IMR-90 (cell line): ENCODE data around the gene EMCN. TPM values are rescaled to one million over a fixed set of nuclear protein-coding genes. Genes with fewer than 3 reads are reported as not detected.

ENCODE experiments used
- ATAC-seq: fragments of 200-7000 bp; cut with Tn5 transposase; 2 replicates; pipeline ENCODE4 v1.9.1; 2020; ENCODE audit warnings: low read depth, mild to moderate bottlenecking, moderate library complexity
- BruUV-seq: library from RNA; stranded (reverse); fragments of 400-500 nt; replicated peaks from 2 replicates; lab custom pipeline; 2021; lab: Mats Ljungman, UMichigan
- CTCF ChIA-PET: fragments of 300-600 bp; formaldehyde crosslinking; extraction: SDS; loops from one replicate; lab custom pipeline; 2021; ENCODE audit warnings: antibody characterized with exemption; lab: Yijun Ruan, JAX
- POLR2A ChIA-PET: fragments of 300-600 bp; sonication (Branson Sonifier 250); formaldehyde crosslinking; loops from one replicate; lab custom pipeline; 2022; ENCODE audit warnings: antibody characterized with exemption; ENCODE audit not compliant: unreplicated experiment; lab: Charles Lee
- DNase-seq: peaks from one replicate; pipeline ENCODE4 v3.0.0; 2013
- H2AFZ ChIP-seq: replicated peaks from 2 replicates; pipeline ENCODE3; 2013; ENCODE audit warnings: low read length, mild to moderate bottlenecking; ENCODE audit not compliant: poor library complexity
- H2AK5ac ChIP-seq: 2 replicates; pipeline ENCODE4 v1.6.1; 2013; ENCODE audit warnings: low read depth, low read length, inconsistent platforms
- H2AK9ac ChIP-seq: replicated peaks from 2 replicates; pipeline ENCODE3; 2013; ENCODE audit warnings: mild to moderate bottlenecking, low read depth, low read length, moderate library complexity; ENCODE audit not compliant: poor library complexity
- H2BK120ac ChIP-seq: 2 replicates; pipeline ENCODE4 v1.6.1; 2013; ENCODE audit warnings: low read depth, low read length, inconsistent platforms
- H2BK15ac ChIP-seq: 3 replicates; pipeline ENCODE4 v1.6.1; 2013; ENCODE audit warnings: low read depth, low read length, inconsistent platforms
- H2BK20ac ChIP-seq: 2 replicates; pipeline ENCODE4 v1.6.1; 2013; ENCODE audit warnings: low read depth, mild to moderate bottlenecking, inconsistent platforms, low read length, moderate library complexity
- H2BK5ac ChIP-seq: 2 replicates; pipeline ENCODE4 v1.6.1; 2013; ENCODE audit warnings: mild to moderate bottlenecking, low read depth, low read length, inconsistent platforms; ENCODE audit not compliant: poor library complexity, severe bottlenecking
- H3K14ac ChIP-seq: replicated peaks from 2 replicates; pipeline ENCODE4 v1.6.1; 2013; ENCODE audit warnings: low read depth, low read length, inconsistent platforms
- H3K18ac ChIP-seq: 2 replicates; pipeline ENCODE4 v1.6.1; 2013; ENCODE audit warnings: low read depth, low read length, control low read depth
- H3K23ac ChIP-seq: 2 replicates; pipeline ENCODE4 v1.6.1; 2013; ENCODE audit warnings: low read depth, low read length, inconsistent platforms
- H3K27ac ChIP-seq: 2 replicates; pipeline ENCODE4 v1.5.1; 2013; ENCODE audit warnings: mild to moderate bottlenecking, control low read depth, low read length; ENCODE audit not compliant: insufficient read depth
- H3K27me3 ChIP-seq: 2 replicates; pipeline ENCODE4 v1.6.1; 2013; ENCODE audit warnings: low read length; ENCODE audit not compliant: control insufficient read depth, insufficient read depth
- H3K36me3 ChIP-seq: 2 replicates; pipeline ENCODE4 v1.6.1; 2013; ENCODE audit warnings: low read length, mixed read lengths; ENCODE audit not compliant: control insufficient read depth, insufficient read depth
- H3K4ac ChIP-seq: 2 replicates; pipeline ENCODE4 v1.6.1; 2013; ENCODE audit warnings: low read depth, low read length, inconsistent platforms
- H3K4me1 ChIP-seq: 2 replicates; pipeline ENCODE4 v1.6.1; 2013; ENCODE audit warnings: low read length, mixed read lengths; ENCODE audit not compliant: control insufficient read depth, insufficient read depth
- H3K4me2 ChIP-seq: 2 replicates; pipeline ENCODE4 v1.6.1; 2013; ENCODE audit warnings: low read depth, mild to moderate bottlenecking, control low read depth, low read length, moderate library complexity
- H3K4me3 ChIP-seq: 2 replicates; pipeline ENCODE4 v1.5.1; 2013; ENCODE audit warnings: low read depth, mild to moderate bottlenecking, control low read depth, low read length, moderate library complexity; ENCODE audit not compliant: insufficient read depth
- H3K56ac ChIP-seq: 2 replicates; pipeline ENCODE4 v1.6.1; 2013; ENCODE audit warnings: low read length, inconsistent platforms; ENCODE audit not compliant: insufficient read depth; ENCODE audit errors: extremely low read depth
- H3K79me1 ChIP-seq, 2 experiments: 2 replicates each; pipeline ENCODE4 v1.6.1; 2013; ENCODE audit warnings: low read length in 2 of 2, inconsistent platforms in 1 of 2, low read depth in 1 of 2
- H3K9ac ChIP-seq: 2 replicates; pipeline ENCODE4 v1.6.1; 2013; ENCODE audit warnings: low read depth, low read length, control low read depth
- H3K9me1 ChIP-seq: 2 replicates; pipeline ENCODE4 v1.6.1; 2013; ENCODE audit warnings: low read length, inconsistent platforms; ENCODE audit not compliant: insufficient read depth
- H3K9me3 ChIP-seq: 2 replicates; pipeline ENCODE4 v1.6.1; 2013; ENCODE audit warnings: low read length; ENCODE audit not compliant: control insufficient read depth, insufficient read depth
- H4K20me1 ChIP-seq: 2 replicates; pipeline ENCODE4 v1.6.1; 2013; ENCODE audit warnings: low read length, inconsistent platforms; ENCODE audit not compliant: insufficient read depth
- H4K5ac ChIP-seq: 2 replicates; pipeline ENCODE4 v1.6.1; 2013; ENCODE audit warnings: mild to moderate bottlenecking, low read depth, low read length, control low read depth
- H4K8ac ChIP-seq, 2 experiments: 2 replicates each; pipeline ENCODE4 v1.6.1; 2013; ENCODE audit warnings: low read depth in 2 of 2, low read length in 2 of 2, control low read depth in 1 of 2, inconsistent platforms in 1 of 2
- H4K91ac ChIP-seq: 2 replicates; pipeline ENCODE4 v1.6.1; 2013; ENCODE audit warnings: low read depth, low read length, inconsistent platforms; ENCODE audit not compliant: insufficient read depth
- MAZ ChIP-seq: IDR thresholded peaks from 2 replicates; pipeline ENCODE4 v1.6.1; 2012; ENCODE audit warnings: low read depth, mild to moderate bottlenecking, low read length, improper control_type of control experiment, moderate library complexity, borderline replicate concordance
- WGBS, 2 experiments: methylation state at CpG; one replicate each; pipeline versions ENCODE4 v1.1.5 to v1.1.7; 2013; ENCODE audit warnings: missing lambda C conversion rate in 2 of 2; ENCODE audit not compliant: insufficient read length in 1 of 2; ENCODE audit errors: extremely low coverage in 2 of 2; 5-methylcytosine and 5-hydroxymethylcytosine counted together
- dilution Hi-C: fragments of 300-500 bp; cut with HindIII; formaldehyde crosslinking; loops from one replicate; pipeline ENCODE4 v1.14.3; 2018; ENCODE audit warnings: low sequenced_read_pairs; ENCODE audit not compliant: unreplicated experiment
- in situ Hi-C: fragments of 300-500 bp; cut with MboI; formaldehyde crosslinking; loops from 3 replicates; pipeline ENCODE4 v1.14.3; 2019; ENCODE audit warnings: low sequenced_read_pairs, inconsistent platforms, mixed read lengths
- intact Hi-C: fragments of 100-400 bp; cut with micrococcal nuclease; formaldehyde crosslinking; loops from 2 replicates; pipeline ENCODE4 v1.10.0; 2022
- polyA plus RNA-seq, 3 experiments: library from polyadenylated mRNA; depleted of rRNA; stranded (reverse); fragments of >200 nt; gene quantifications; 2 replicates each; pipeline ENCODE4 v1.2.3, GENCODE V29; 2012; ENCODE audit warnings: low replicate concordance in 1 of 3
- total RNA-seq: library from RNA; depleted of rRNA; stranded (reverse); fragments of >200 nt; gene quantifications from 2 replicates; pipeline ENCODE4 v1.2.3, GENCODE V29; 2012

The EMCN gene
- total and polyA plus RNA-seq, 2 of the 4 experiments (the other 2 are of a cell fraction): not detected

DNA sequence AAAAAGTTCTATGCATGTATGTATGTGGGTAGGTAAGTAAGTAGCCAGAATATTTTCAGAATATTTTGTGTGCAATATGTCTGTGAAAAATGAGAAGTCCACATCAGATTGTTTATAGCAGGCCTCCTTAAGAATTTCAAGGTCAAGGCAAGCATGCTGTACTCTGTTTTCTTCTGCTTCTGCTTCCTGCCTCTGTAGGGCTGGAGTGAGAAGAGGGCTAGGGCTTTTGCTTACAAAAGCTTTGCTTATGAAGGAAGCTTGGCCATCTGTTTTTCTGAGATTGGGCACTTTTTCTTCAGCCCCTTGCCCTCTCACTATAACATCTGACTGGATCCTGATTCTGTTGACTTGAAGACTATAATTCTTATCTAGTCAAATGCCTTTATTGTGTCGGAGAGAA, 150.4 kb downstream of the EMCN start:
- peak overlapping the region; percentile 11 for H2AFZ ChIP-seq
- H3K4me1 ChIP-seq: peaks cover 6% of the 10 kb centered on the region; the same call in 1 of the 2 replicates
- CTCF ChIA-PET: no interaction called here
- no peak overlapping the region for H3K9ac ChIP-seq
- peak overlapping the region; percentile 45; the same call in 1 of the 2 replicates for H2BK120ac ChIP-seq
- no peaks in the 10 kb centered on the region for H3K36me3 ChIP-seq
- 0 out of 2 replicates have a peak overlapping the region, but pooled peaks have one; percentile 3 for H3K18ac ChIP-seq
- dilution Hi-C loops: no loop called here
- no peak overlapping the region for H3K56ac ChIP-seq
- no peak overlapping the region for H2BK5ac ChIP-seq
- peak; percentile 63 for DNase-seq
- H4K8ac ChIP-seq: no peak overlapping the region
- no peak for TF ChIP-seq MAZ
- no peak overlapping the region for H2AK9ac ChIP-seq
- no peak overlapping the region for H3K4me3 ChIP-seq
- intact Hi-C loops: no loop called here
- no peak overlapping the region for H3K4ac ChIP-seq
- H4K5ac ChIP-seq: no peak overlapping the region
- no peak overlapping the region for H2BK15ac ChIP-seq
- no peaks in the 10 kb centered on the region for H3K27me3 ChIP-seq
- POLR2A ChIA-PET: no interaction called here
- H3K4me2 ChIP-seq: no peak overlapping the region
- no peak overlapping the region for H4K91ac ChIP-seq
- no peak overlapping the region for H3K14ac ChIP-seq
- H2AK5ac ChIP-seq: no peak overlapping the region
- BruUV-seq: no TSS peak
- no peaks in the 10 kb centered on the region for H4K20me1 ChIP-seq
- no peaks in the 10 kb centered on the region for H3K9me1 ChIP-seq
- no peak overlapping the region for H3K23ac ChIP-seq
- peak; percentile 98 for ATAC-seq
- H3K9me3 ChIP-seq: no peaks in the 10 kb centered on the region
- H3K27ac ChIP-seq: no peak overlapping the region
- no peak overlapping the region for H2BK20ac ChIP-seq
- H3K79me1 ChIP-seq: no peaks in the 10 kb centered on the region
- in situ Hi-C loops: no loop called here
- WGBS, 2 experiments: no CpG with 5 or more reads among the region's 1 CpG
